ENCODE measurements around the gene GPC5. TPM values are rescaled to one million over a fixed set of nuclear protein-coding genes. Genes with fewer than 3 reads are reported as not detected.
"Not testable (repeated sequence)": the region's sequence is repeated elsewhere in the genome, so short reads cannot be mapped to it uniquely, and the experiment has no call there.

GPC5 gene
- total RNA-seq, 1 experiment from 2014 or later = not detected

GRCh38 chr13:92461402-92461801 is 1063.0 kb downstream of the GPC5 start:
- no peak for DNase-seq (ENCODE audit: low read depth)

DNA sequence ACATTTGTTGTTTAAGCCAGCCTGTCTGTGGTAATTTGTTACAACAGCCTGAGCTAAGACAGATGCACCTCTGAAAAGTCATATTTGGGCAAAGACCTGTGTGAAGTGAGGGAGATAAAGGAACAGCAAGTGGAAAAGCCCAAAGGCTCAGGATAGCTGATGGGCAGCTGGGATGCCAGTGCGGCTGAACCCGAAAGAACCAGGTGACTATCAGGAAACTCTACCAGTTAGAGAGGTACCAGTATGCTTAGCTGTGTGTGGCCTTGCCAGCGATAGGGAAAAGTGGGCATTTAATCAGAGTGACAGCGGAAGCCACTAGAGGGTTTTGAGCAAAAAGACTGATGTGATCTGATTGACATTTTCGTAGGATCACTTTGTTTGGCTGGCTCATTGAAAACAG is 1063.4 kb downstream of the GPC5 start:
- no peak for DNase-seq (ENCODE audit: low read depth)

- DNase-seq (ENCODE audit: low read depth) = no peak
Measured at GRCh38 chr13:92463134-92463533, 1064.7 kb downstream of the GPC5 start.

- DNase-seq (ENCODE audit: low read depth) = no peak
Measured at GRCh38 chr13:92473765-92474475, 1075.5 kb downstream of the GPC5 start.

GRCh38 chr13:92480387-92480786 is 1082.0 kb downstream of the GPC5 start:
- DNase-seq (ENCODE audit: low read depth) = no peak

DNA sequence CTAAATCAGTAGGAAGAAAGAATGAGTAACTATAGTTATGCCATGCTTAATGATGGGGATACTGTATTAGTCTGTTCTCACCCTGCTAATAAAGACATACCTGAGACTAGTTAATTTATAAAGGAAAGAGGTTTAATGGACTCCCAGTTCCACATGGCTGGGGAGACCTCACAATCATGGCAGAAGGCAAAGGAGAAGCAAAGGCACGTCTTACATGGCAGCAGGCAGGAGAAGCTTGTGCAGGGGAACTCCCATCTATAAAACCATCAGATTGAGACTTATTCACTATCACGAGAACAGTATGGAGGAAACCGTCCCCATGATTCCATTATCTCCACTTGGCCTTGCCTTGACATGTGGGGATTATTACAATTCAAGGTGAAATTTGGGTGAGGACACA is 1084.4 kb downstream of the GPC5 start:
- DNase-seq (ENCODE audit: low read depth) = not testable (repeated sequence)

GRCh38 chr13:92483894-92484293 is 1085.5 kb downstream of the GPC5 start:
- DNase-seq (ENCODE audit: low read depth) = no peak

DNA sequence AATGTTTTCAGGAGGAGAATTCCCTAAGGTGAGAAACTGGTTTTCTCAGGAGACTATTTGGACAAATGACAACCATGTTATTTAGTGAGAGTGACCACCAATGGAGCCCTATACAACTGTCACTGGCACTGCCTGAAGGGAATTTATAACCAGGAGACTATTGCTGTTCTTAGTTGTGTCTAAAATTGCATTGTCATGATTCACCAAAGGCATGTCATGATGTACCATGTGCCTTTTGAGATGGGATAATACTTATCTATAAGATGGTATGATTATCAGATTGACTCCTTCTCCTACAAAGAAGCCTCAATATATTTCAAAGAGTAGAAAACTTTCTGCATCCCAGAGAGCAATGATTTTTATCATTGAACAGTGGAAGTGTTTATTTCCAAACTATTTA is 1088.8 kb downstream of the GPC5 start:
- no peak for DNase-seq (ENCODE audit: low read depth)

- no peak for DNase-seq (ENCODE audit: low read depth)
Measured at GRCh38 chr13:92488249-92488852, 1089.9 kb downstream of the GPC5 start.

DNA sequence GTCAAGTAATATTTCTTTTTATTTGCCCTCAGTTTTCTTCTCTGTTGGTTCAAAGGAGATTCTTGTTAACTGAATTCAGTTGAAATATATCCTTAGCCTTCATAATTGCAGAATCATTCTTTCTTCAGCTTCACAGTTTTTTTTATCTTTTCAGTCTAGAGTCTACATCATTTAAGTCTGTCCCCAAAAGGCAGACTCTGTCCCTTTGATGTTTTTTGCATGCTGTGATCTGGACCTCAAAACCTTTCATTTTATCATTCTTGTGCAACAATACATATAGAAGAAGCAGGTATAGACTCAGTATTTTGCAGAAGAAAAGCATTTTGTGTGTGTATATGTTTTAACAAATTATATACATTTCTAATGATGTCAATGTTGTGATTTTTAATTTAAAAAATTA is 1093.4 kb downstream of the GPC5 start:
- DNase-seq (ENCODE audit: low read depth) = no peak

- DNase-seq (ENCODE audit: low read depth) = no peak
Measured at GRCh38 chr13:92494915-92495314, 1096.5 kb downstream of the GPC5 start.

DNA sequence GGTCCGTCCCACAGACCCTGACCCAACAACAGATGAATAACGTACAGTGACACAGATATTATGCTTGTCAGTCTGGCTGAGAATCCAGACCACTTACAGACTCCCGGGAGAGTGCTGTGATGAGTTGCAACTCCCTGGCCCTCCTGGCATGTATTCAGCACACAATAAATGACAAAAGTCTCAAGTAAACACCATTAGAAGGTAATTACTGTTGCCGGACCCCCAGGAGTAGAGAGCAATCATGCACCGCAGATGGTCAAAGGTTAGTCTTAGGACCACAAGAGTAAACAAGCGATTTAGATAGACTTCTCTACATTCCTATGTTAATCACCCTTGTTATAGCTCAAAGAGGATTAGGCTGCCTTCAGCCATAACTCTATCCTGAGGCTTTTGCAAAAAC is 1101.8 kb downstream of the GPC5 start:
- DNase-seq (ENCODE audit: low read depth) = no peak

DNA sequence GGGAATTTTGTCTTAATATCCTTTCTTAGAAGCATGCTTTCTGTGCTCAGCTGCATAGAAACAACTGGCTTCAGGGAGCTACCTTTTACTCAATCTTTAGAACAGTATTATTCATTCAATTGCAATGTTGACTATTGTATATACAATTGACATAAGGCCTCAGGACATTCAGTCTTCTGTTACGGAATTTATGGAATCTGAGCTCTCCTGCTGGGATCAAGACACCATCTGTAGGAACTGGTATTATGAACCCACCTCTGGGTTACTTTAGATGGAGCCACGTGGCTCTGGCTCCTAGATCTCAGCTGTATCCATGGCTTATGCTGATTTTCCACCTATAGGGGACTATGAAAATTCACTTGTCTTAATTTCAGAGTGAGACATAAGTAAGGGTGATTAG is 1112.0 kb downstream of the GPC5 start:
- DNase-seq (ENCODE audit: low read depth) = no peak

DNA sequence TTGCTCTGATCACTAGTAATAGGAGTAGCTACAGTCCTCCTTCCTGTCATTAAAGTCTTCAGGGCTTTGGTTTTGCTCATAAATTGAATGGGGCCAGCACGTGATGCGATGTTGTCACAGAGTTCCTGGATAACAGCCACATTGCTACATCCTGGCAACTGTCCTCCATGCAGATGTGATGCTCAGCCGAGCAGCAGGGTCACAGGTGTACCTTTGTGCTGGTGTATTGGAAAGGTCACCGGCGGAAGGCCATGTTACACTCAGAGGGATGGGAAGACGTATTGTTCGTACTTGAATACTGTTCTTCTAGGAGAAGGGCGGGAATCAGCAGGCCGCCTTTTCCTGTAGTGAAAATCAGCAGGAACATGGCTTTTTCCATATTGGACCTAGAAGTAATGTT is 1114.4 kb downstream of the GPC5 start:
- DNase-seq (ENCODE audit: low read depth) = no peak

DNA sequence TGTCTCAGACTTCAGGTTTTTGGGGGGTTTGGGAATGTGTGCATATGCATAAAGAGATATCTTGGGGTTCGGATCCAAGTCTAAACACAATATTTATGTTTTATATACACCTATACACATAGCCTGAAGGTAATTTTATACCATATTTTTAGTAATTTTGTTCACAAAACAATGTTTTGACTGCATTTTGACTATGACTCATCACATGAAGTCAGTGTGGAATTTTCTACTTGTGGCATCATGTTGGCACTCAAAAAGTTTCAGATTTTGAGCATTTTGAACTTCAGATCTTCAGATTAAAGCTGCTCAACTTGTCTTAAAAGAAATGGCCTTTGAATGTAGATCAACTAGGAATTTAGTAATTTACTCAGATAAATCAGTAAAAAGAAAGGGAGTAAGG is 1115.3 kb downstream of the GPC5 start:
- DNase-seq (ENCODE audit: low read depth) = no peak

DNA sequence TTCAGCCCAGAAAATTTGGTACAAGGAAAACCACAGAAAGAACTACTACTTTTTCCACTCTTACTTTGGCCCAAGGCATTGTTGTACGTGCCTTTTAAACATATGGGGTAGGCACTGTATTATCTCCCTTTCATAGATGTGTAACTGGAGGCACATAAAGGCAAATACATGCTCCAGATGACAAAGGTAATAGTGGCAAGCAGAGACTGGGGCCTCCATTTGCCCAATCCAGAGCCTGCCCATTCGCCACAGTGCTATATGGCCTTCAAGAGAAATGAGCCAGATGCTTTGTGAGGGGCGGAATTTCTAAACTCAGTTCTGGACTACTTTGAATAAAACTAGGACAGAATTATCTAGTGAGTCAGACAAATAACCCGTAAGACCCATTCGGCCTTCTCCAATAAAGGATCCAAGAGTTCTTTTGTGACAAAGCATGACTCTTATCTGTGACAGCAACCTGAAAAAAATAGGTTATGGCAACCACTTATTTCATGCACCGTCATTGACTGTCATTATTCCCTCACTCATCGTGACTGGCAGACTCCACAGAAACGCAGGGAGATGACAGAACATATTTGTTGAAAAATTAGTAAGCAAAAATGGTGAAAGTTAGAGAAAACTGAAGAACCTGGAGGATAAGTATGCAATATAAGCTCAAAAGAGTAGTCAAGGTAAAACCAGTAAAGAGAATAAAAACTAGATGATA is 1116.2 kb downstream of the GPC5 start:
- DNase-seq (ENCODE audit: low read depth) = no peak

DNA sequence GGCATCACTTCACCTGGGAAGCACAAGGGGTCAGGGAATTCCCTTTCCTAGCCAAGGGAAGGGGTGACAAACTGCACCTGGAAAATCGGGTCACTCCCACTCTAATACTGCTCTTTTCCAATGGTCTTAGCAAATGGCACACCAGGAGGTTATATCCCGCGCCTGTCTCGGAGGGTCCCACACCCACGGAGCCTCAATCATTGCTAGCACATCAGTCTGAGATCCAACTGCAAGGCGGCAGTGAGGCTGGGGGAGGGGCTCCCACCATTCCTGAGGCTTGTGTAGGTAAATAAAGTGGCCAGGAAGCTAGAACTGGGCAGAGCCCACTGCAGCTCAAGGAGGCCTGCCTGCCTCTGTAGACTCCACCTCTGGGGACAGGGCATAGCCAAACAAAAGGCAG is 1118.5 kb downstream of the GPC5 start:
- not testable (repeated sequence) for DNase-seq (ENCODE audit: low read depth)

- not testable (repeated sequence) for DNase-seq (ENCODE audit: low read depth)
Measured at GRCh38 chr13:92518622-92519021, 1120.2 kb downstream of the GPC5 start.

DNA sequence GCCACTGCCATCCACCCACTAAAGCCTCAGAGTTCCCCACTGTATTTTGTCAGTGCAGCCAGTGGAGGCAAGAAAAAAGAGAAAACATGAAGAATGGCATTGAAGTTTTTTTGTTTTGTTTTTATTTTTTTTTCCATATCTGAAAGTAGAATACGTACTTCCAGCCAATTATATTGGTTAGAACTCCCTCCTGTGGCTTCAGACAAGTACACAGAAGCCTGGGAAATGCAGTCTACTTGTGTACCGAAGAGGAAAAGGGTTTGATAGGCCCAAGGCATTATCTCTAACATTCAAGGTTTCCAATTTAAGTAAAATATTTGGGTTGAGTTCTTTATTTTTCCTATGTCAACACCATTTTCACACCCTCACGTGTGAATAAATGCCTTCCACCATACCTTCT is 1131.9 kb downstream of the GPC5 start:
- DNase-seq (ENCODE audit: low read depth) = no peak

DNA sequence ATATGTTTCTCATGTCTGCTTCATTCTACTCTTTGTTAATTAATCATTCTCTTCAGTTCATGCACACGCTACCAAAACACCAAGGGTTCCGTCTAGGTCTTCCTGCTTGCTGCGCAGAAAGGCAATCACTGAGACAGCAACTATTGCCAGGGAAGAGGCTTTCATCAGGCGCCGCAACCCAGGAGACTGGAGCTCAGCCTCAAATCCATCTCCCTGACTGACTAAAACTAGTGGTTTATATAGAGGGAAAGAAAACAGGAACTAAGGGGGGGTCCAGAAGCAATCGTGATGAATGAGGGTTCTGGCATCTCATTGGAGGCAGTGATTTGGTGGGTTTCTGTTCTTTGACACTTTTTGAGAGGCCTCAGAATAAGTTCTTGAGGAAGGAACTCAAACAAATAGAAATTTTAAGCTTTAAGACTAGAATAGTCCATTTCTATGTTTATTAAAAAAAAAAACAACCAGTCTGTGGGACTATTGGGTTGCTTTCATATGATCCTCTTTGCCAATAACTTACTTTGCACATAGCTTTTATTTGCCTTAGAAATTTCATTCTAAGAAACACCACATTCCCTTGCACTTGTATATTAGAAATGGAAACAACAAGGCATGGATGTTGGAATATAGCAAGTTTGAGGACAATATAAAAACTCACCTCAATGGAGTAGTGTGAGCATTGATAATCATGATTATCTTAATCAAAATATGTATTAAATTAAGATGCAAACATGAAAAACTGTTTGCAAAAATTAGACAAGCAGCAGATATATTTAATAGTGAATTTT is 1137.0 kb downstream of the GPC5 start:
- no peak for DNase-seq (ENCODE audit: low read depth)

- no peak for DNase-seq (ENCODE audit: low read depth)
Measured at GRCh38 chr13:92537471-92537870, 1139.0 kb downstream of the GPC5 start.

DNA sequence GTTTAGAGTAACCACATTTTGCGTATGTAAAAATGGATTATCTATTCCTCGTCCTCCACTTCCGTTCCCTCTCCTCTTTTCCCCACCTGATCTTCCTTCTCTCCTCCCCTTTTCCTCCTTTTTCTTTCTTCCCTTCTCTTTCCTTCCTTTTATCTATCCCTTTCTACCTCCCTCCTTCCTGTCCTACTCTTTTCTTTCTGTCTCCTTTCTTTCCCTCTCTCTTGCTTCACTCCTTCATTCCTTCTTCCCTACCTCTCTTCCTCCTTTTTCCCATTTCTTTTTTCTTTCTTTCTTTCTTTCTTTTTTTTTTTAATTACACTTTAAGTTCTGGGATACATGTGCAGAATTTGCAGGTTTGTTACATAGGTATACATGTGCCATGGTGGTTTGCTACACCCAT is 1139.7 kb downstream of the GPC5 start:
- DNase-seq (ENCODE audit: low read depth) = no peak
